ENCODE results near the gene PRMT7. TPM values are rescaled to one million over a fixed set of nuclear protein-coding genes. Genes with fewer than 3 reads are reported as not detected.
A peak's percentile ranks its signal among the peaks of the same experiment; 100 is the strongest.
"Not testable (repeated sequence)": the region's sequence is repeated elsewhere in the genome, so short reads cannot be mapped to it uniquely, and the experiment has no call there.

The PRMT7 gene
- polyA plus RNA-seq, 3 donors, result 15.0 to 41.1 (median 15.2) TPM

DNA sequence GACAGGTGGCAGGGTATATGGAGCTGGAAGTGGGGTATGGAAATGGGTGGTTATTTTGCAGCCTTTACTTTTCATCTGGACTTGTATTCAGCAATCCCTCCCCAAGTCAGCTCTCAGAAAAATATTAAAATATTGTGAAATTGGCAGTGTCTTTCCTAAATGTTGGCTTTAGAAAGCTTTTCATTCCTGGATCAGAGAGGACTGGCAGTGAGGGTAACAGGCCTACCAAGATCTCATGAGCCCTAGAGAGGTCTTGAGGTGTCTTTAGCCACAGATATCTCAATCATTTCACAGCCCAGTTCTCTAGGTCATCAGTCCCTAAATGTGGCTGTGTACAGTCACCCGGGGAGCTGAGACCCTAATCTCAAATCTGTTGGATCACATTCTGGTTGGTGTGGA is 22.6 kb upstream of the PRMT7 start:
- H3K79me2 ChIP-seq (ENCODE audit: insufficient read depth, low read length), result peaks cover 30% of the 10 kb centered on the region
- H3K4me1 Mint-ChIP-seq, result peaks cover 72% of the 10 kb centered on the region
- no peak overlapping the region for H3K4me3 ChIP-seq (replicated peaks in 1 of 3; ENCODE audit: low read depth in 2 of 3, low read length in 3 of 3)
- peaks cover 0 to 1% (median 0%) of the 10 kb centered on the region in 7 donors for H3K9me3 Mint-ChIP-seq
- H4K20me1 ChIP-seq (ENCODE audit: insufficient read depth, low read length), result no peaks in the 10 kb centered on the region
- H3K27me3 ChIP-seq (ENCODE audit: control insufficient read depth in 2 of 2, insufficient read depth in 2 of 2, low read length in 2 of 2), result no peaks in the 10 kb centered on the region
- H3K4me3 Mint-ChIP-seq, result no peak overlapping the region
- peaks cover 26 to 50% of the 10 kb centered on the region in 2 donors for H3K36me3 ChIP-seq (replicated peaks in 1 of 2; ENCODE audit: control insufficient read depth in 1 of 2, insufficient read depth in 2 of 2, low read length in 2 of 2)
- no peak overlapping the region for H2AFZ ChIP-seq (ENCODE audit: insufficient read depth, low read depth, low read length, poor library complexity, severe bottlenecking)
- H3K27ac ChIP-seq (ENCODE audit: low read depth in 1 of 2, low read length in 2 of 2), result peak overlapping the region in 1 of 2 donors; percentile 48
- WGBS (ENCODE audit: insufficient coverage), result no CpG with 5 or more reads among the region's 1 CpG
- H3K9ac ChIP-seq (ENCODE audit: insufficient read depth, low read length, poor library complexity, severe bottlenecking), result no peak overlapping the region
- H3K4me1 ChIP-seq (ENCODE audit: control insufficient read depth in 1 of 2, insufficient read depth in 2 of 2, low read length in 2 of 2), result peaks cover 66 to 67% of the 10 kb centered on the region in 2 donors
- no peaks in the 10 kb centered on the region for H3K27me3 Mint-ChIP-seq (ENCODE audit: low read depth in 3 of 3)
- peaks cover 52% of the 10 kb centered on the region in 2 donors for H3K36me3 Mint-ChIP-seq
- no peak overlapping the region for H3K4me2 ChIP-seq (replicated peaks; ENCODE audit: extremely low read depth, low read length, poor library complexity, severe bottlenecking)
- H3K9me3 ChIP-seq (replicated peaks in 1 of 2; ENCODE audit: control insufficient read depth in 1 of 2, insufficient read depth in 1 of 2, low read length in 2 of 2), result no peaks in the 10 kb centered on the region
- H3K27ac Mint-ChIP-seq, result peak overlapping the region; percentile 13 to 86 (median 78)
- intact Hi-C loops (cut with micrococcal nuclease), result no loop called here
- DNase-seq, result no peak
- TF ChIP-seq, protein P1, sequence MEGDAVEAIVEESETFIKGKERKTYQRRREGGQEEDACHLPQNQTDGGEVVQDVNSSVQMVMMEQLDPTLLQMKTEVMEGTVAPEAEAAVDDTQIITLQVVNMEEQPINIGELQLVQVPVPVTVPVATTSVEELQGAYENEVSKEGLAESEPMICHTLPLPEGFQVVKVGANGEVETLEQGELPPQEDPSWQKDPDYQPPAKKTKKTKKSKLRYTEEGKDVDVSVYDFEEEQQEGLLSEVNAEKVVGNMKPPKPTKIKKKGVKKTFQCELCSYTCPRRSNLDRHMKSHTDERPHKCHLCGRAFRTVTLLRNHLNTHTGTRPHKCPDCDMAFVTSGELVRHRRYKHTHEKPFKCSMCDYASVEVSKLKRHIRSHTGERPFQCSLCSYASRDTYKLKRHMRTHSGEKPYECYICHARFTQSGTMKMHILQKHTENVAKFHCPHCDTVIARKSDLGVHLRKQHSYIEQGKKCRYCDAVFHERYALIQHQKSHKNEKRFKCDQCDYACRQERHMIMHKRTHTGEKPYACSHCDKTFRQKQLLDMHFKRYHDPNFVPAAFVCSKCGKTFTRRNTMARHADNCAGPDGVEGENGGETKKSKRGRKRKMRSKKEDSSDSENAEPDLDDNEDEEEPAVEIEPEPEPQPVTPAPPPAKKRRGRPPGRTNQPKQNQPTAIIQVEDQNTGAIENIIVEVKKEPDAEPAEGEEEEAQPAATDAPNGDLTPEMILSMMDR (IDR thresholded peaks at IDR 0.05), result no peak

DNA sequence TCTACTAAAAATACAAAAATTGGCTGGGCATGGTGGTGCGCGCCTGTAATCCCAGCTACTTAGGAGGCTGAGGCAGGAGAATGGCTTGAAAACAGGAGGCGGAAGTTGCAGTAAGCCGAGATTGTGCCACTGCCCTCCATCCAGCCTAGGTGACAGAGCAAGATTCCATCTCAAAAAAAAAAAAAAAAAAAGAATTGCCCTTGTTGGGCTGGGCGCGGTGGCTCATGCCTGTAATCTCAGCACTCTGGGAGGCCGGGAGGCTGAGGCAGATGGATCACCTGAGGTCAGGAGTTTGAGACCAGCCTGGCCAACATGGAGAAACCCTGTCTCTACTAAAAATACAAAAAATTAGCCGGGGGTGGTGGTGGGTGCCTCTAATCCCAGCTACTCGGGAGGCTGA is 22.0 kb upstream of the PRMT7 start:
- H3K27me3 Mint-ChIP-seq (ENCODE audit: low read depth in 3 of 3); H3K9ac ChIP-seq (ENCODE audit: insufficient read depth, low read length, poor library complexity, severe bottlenecking); DNase-seq; H3K4me2 ChIP-seq (replicated peaks; ENCODE audit: extremely low read depth, low read length, poor library complexity, severe bottlenecking); H3K27ac ChIP-seq (ENCODE audit: low read depth in 1 of 2, low read length in 2 of 2); H3K27me3 ChIP-seq (ENCODE audit: control insufficient read depth in 2 of 2, insufficient read depth in 2 of 2, low read length in 2 of 2); H3K9me3 ChIP-seq (replicated peaks in 1 of 2; ENCODE audit: control insufficient read depth in 1 of 2, insufficient read depth in 1 of 2, low read length in 2 of 2); H3K9me3 Mint-ChIP-seq; H3K4me3 Mint-ChIP-seq; H3K4me3 ChIP-seq (replicated peaks in 1 of 3; ENCODE audit: low read depth in 2 of 3, low read length in 3 of 3); H2AFZ ChIP-seq (ENCODE audit: insufficient read depth, low read depth, low read length, poor library complexity, severe bottlenecking); H4K20me1 ChIP-seq (ENCODE audit: insufficient read depth, low read length); intact Hi-C loops (cut with micrococcal nuclease): not testable (repeated sequence)
- H3K36me3 Mint-ChIP-seq, result peaks cover 52 to 54% of the 10 kb centered on the region in 2 donors
- 50% methylated on average over 2 of the region's 9 CpGs for WGBS (ENCODE audit: insufficient coverage)
- peaks cover 30% of the 10 kb centered on the region for H3K79me2 ChIP-seq (ENCODE audit: insufficient read depth, low read length)
- peaks cover 31 to 55% of the 10 kb centered on the region in 2 donors for H3K36me3 ChIP-seq (replicated peaks in 1 of 2; ENCODE audit: control insufficient read depth in 1 of 2, insufficient read depth in 2 of 2, low read length in 2 of 2)
- H3K27ac Mint-ChIP-seq, result peak overlapping the region in 4 of 7 donors; percentile 3 to 67 (median 34)
- H3K4me1 Mint-ChIP-seq, result peaks cover 66% of the 10 kb centered on the region
- H3K4me1 ChIP-seq (ENCODE audit: control insufficient read depth in 1 of 2, insufficient read depth in 2 of 2, low read length in 2 of 2), result peaks cover 60 to 62% of the 10 kb centered on the region in 2 donors

All from CD14-positive monocyte (primary cell).